SW 1271 (cell line): Measurements from ENCODE around the gene CLEC1A.

Experiments used
- DNase-seq, 2 experiments: peaks; one replicate each; lab custom pipeline; 2025; lab: John Stamatoyannopoulos, UW

CLEC1A gene

GRCh38 chr12:10101042-10101579 is 2.3 kb upstream of the CLEC1A start:
- no peak for DNase-seq

GRCh38 chr12:10097521-10097920 is 1.3 kb downstream of the CLEC1A start:
- no peak for DNase-seq

DNA sequence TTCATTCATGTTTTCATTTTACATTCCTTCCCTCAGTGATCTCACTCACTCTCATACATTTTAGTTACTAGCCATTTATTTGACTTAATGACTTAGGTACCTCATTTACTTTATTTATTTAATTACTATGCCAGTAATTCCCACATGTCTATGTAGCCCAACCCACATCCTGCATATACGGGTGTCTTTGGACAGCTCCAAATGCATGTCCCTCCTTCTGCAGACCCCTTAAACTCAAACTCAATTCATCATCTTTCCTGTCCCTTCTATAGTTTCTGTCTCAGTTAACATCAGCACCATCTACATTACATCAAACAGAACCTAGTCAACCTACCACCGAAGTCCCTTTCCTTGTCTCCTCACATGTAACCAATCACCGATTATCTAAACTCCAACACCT is 2.8 kb downstream of the CLEC1A start:
- no peak for DNase-seq

GRCh38 chr12:10094646-10095395 is 4.0 kb downstream of the CLEC1A start:
- DNase-seq: no peak

DNA sequence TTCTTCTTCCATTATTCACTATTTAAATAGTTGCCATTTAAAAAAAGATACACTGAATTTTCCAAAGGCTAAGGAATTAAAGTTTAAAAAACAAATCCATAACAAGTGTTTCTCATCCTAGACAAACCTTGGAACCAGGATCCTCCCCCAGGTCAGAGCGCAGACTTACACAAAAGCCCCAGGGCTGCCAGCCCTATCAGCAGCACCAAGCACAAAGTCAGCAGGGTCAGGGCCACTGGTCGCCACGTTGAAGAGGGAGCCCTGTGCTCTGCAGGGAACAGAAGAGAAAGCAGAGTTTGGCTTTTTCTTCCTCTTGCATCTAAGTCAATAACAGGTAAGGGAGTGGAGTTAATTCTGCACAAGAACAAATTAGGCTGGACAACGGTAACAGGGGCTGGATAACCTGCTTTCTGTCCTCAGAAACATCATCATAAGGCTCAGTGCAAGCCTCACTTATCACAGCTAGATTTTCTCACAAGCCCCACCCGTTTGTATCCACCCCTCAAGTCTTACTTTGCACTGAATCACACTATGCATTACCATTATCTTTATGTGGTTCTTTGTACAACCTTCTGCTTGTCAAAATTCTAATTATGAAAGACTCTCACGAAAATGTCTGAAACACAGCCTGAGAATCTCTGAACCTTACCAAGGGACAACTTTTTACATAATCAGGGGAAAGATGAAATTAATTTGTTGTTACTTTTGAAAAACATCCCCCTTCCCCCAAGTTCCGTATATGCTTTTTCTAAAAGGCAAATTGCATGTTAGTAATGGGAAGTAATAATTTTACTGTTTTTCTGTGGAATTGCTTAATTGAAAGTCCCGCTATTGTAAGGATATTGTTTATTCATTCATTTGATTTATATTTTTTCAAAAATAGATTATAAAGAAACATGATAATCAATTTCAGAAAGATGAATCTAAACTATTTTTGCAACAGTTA is 9.6 kb downstream of the CLEC1A start:
- DNase-seq: no peak

GRCh38 chr12:10088031-10088430 is 10.8 kb downstream of the CLEC1A start:
- no peak for DNase-seq

- DNase-seq: no peak
These were observed 12.4 kb downstream of the CLEC1A start for GRCh38 chr12:10086387-10086786.

- DNase-seq: no peak
These were observed 14.1 kb downstream of the CLEC1A start for GRCh38 chr12:10084733-10085132.

DNA sequence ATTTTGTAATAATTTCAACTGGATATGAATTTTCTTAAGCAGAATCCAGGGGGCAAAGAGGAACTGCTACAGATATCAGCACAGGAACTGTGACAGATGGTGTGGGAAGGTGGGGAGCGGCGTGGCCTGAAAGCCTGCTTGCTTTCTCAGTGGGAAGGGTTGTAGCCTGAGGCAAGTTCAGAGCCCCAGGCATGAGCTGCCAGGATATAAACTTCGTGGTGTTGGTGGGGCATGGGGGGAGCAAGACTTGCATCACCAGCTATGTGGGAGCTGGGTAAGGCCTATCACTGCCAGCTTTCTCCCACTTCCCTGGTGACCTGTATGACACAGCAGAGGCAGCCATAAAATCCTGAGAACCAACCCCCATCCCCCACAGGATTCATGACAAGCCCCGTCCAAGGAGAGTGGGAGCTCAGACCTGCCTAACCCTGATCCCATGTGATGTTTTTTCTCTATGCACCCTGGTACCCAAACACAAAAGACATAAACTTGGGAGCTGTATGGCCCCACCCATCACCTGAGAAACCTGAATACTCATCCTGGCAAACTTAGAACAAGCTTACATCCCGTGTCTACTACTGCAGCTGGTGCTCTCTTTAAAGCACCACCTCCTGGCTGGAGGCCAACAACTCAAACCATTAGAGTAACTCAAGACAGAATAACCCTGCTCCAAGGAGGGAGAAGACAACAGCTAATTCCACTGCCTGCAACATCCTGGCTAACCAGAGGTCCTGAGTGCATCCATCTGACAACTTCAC is 16.5 kb downstream of the CLEC1A start:
- DNase-seq: no peak

DNA sequence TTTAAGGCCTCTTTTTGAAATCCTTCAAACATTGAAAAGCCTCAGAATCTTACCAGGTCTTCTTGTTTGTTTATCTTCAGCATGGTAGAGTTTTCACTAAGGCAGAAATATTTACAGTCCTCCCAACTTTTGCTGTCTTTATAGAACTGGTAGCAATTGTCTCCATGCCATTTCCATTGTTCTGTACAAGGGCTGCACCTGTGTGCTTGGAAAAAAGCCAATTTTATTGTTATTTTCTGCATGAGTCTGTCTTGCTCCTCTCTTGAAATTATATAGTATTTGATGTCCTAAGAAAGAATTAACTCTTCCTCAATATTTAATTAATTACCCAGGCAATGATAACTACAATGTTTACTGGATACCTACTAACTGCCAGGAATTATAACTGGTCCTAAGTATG is 23.3 kb downstream of the CLEC1A start:
- DNase-seq: no peak

DNA sequence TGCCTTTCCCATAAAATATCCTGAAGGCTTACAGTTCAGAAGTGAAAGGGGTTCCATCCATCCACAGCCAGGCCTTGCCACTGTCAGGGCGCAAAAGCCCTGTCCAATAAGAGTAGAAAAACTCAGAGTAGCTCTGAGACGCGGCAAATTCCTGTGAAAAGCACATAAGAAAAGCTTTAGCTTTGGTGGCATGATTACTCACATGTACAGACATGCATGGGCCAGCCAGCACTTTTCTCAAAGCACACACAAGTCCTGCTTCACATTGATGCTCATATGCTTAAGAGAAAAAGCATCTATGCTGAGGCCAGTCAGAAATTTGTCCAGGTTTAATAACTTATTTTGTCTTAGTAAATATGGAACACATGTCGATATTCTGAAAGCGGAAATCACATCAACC is 25.5 kb downstream of the CLEC1A start:
- no peak for DNase-seq

GRCh38 chr12:10072131-10072530 is 26.7 kb downstream of the CLEC1A start:
- no peak for DNase-seq

- no peak for DNase-seq
These were observed 28.4 kb downstream of the CLEC1A start for GRCh38 chr12:10070380-10070779.

- no peak for DNase-seq
These were observed 28.8 kb downstream of the CLEC1A start for GRCh38 chr12:10069976-10070375.

GRCh38 chr12:10069099-10069498 is 29.7 kb downstream of the CLEC1A start:
- no peak for DNase-seq

DNA sequence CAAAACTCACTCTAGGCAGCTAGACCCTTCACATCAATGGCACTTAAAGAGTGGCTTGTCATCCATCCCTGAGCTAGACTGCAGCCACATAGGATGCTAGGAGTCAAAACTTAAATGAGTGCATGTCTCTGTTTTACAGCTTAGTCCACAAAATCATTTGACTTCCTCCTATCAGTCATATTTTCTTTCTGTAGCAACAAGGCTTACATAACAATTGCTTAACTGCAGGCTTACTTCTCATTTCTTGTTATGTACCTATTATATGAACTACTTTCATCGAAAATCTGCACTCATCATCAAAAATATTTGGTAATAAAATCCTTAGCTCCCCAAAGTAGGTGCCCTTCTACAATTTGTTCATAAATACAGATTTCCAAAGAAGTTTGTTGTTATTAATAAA is 30.1 kb downstream of the CLEC1A start:
- no peak for DNase-seq

GRCh38 chr12:10067942-10068341 is 30.8 kb downstream of the CLEC1A start:
- DNase-seq: no peak

DNA sequence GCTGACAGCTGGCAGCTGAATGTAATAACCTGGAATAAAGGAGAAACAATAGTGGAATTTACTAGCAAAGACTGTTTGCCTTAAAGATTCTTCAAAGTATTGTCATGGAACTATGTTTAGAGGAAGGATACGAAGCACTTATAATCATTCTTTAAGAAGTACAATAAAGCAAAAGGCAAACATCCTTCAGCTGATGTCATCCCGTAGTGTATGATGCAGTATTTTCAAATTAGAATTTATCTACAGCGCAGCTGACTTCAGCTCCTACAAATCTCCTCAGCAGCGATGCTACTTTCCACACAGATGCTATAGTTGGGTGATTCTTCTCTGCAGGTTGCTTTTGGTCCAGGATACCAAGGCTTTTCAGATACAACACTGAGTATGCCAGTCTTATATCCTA is 31.5 kb downstream of the CLEC1A start:
- DNase-seq: no peak

- DNase-seq: no peak
These were observed 33.5 kb downstream of the CLEC1A start for GRCh38 chr12:10065241-10065640.

- no peak for DNase-seq
These were observed 40.4 kb downstream of the CLEC1A start for GRCh38 chr12:10058387-10058786.

DNA sequence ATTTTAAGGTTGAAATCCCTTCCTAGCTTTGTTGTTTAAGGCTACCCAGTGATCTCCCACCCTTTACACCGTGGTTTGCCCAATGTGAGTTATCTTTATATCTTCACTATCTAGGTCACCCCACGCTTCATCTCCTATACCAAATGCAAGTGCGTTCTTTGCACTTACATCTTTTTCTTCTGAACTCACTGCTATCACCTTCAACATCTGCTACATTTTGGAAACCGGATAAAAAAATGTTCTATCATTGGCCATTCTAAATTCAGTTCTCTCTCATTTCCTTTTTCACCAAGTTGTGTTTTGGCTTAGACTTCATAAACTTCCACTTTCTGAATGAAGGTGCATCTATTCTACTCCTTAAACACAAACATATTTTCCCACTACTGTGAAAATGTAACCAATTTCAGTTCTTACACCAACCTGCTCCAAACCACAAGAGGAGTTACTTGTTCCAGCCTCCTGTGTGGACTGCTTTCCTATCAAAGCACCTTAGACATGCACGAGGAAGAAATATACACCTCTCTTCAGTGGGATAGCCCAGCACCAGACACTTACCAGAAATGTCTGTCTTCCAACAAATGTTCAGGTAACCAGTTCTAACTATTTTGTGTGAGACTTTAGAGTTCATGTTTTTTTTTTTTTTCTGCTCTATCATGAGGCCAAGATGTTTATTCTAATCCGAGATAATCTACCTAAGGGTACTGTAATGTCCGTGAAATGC is 46.4 kb downstream of the CLEC1A start:
- DNase-seq: no peak

DNA sequence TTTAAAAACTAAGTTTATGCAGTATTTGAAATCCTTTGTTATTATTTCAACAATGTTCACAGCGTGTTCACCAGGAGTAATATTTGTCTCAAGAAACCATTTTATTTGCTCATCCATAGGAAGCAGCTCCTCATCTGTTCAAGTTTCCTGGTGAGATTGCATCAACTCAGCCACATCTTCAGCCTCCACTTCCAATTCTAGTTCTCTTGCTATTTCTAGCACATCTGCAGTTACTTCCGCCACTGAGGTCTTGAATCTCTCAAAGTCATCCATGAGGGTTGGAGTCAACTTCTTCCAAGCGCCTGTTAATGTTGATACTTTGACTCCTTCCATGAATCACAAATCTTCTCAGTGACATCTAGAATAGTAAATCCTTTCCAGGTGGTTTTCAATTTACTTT is 50.3 kb downstream of the CLEC1A start:
- no peak for DNase-seq
